SU-DHL-6 (cell line): ENCODE data around the gene FLNB.

Experiments used
- EZH2phosphoT487 ChIP-seq: fragments of 200-600 bp; sonication (generic), shearing (Covaris generic); conservative IDR thresholded peaks from 2 replicates; pipeline ENCODE4 v1.6.1; 2018; ENCODE audit warnings: mild to moderate bottlenecking, antibody characterized with exemption, low read length, moderate library complexity, mixed read lengths
- TF ChIP-seq, protein P1 (sequence below): fragments of 200-600 bp; sonication (generic); IDR thresholded peaks from one replicate; pipeline ENCODE4 v1.5.1; 2017; ENCODE audit warnings: antibody characterized with exemption, mild to moderate bottlenecking, low read length, moderate library complexity; ENCODE audit not compliant: insufficient read depth, poor library complexity, severe bottlenecking

DNA sequence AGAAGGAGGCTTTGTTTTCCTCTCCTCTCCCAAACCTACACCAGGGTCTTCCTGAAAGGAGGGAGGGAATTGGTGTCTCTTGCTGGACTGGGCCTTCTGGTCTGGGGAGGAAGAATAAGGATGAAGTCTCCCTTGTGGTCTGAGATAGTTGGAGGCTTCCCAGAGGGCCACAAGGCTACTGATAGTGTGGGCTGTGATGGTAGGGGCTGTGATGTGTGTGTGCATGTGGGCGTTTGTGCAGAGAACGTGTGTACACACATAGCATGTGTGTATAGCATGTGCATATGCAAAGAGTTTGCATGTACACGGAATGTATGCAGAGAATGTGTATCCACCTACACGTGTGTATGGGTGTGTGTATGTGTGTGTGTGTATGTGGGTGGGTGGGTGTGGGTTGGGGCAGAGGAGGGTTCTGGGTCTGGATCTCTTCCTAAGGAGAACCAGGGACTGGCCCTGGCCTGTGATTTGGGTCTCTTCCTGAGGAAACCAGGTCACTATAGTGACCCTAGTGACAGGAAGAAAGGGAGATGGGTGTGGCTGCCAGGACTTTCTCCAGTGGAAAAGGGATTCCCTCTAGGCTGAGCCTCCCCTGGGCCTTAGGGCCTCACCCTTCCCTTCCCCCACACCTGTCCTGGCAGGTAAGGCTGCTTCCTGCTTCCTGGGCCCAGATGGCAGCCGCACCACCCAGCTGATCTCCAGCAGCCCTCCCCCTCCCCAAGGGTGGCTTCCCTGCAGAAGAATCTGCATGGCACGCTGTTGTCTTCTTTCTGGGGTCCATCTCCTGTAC lies 1.7 kb downstream of the FLNB start:
- TF ChIP-seq, protein P1, sequence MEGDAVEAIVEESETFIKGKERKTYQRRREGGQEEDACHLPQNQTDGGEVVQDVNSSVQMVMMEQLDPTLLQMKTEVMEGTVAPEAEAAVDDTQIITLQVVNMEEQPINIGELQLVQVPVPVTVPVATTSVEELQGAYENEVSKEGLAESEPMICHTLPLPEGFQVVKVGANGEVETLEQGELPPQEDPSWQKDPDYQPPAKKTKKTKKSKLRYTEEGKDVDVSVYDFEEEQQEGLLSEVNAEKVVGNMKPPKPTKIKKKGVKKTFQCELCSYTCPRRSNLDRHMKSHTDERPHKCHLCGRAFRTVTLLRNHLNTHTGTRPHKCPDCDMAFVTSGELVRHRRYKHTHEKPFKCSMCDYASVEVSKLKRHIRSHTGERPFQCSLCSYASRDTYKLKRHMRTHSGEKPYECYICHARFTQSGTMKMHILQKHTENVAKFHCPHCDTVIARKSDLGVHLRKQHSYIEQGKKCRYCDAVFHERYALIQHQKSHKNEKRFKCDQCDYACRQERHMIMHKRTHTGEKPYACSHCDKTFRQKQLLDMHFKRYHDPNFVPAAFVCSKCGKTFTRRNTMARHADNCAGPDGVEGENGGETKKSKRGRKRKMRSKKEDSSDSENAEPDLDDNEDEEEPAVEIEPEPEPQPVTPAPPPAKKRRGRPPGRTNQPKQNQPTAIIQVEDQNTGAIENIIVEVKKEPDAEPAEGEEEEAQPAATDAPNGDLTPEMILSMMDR: no peak
- no peak for TF ChIP-seq EZH2phosphoT487
